NB4 (cell line): ENCODE measurements around the gene NUB1.

ENCODE experiments used
- MYC ChIP-seq: IDR thresholded peaks from 2 replicates; pipeline ENCODE4 v1.6.1; 2011; ENCODE audit warnings: low read depth, low read length
- POLR2A ChIP-seq: IDR thresholded peaks from 2 replicates; pipeline ENCODE4 v1.6.1; 2011; ENCODE audit warnings: mild to moderate bottlenecking; ENCODE audit not compliant: insufficient read length; ENCODE audit errors: extremely low read depth
- TF ChIP-seq, protein P1 (sequence below): IDR thresholded peaks from one replicate; pipeline ENCODE4 v1.5.1; 2012; ENCODE audit warnings: low read depth, low read length
- TF ChIP-seq, protein P2 (sequence below): IDR thresholded peaks from 2 replicates; pipeline ENCODE4 v1.6.1; 2011; ENCODE audit warnings: low read depth, low read length

DNA sequence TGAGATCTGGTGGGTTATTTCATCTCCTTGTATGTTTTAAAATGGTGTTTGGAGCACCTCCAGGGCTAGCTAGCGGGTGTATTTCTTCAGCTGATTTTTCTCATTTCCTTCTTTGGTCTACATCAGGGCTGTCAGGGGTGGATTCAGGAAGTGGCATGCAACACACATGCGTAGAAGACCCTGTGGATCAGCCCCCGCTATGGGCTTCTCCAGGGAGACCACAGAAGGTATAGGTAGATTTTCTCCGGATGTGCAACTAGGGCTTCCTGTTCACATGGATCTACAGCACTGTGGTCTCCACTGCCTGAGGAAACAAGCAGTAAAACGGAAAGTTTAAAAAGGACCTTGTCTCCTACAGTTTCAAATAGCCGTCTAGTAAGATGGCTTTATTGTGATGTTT is 10.4 kb downstream of the NUB1 start:
- TF ChIP-seq, protein P1, sequence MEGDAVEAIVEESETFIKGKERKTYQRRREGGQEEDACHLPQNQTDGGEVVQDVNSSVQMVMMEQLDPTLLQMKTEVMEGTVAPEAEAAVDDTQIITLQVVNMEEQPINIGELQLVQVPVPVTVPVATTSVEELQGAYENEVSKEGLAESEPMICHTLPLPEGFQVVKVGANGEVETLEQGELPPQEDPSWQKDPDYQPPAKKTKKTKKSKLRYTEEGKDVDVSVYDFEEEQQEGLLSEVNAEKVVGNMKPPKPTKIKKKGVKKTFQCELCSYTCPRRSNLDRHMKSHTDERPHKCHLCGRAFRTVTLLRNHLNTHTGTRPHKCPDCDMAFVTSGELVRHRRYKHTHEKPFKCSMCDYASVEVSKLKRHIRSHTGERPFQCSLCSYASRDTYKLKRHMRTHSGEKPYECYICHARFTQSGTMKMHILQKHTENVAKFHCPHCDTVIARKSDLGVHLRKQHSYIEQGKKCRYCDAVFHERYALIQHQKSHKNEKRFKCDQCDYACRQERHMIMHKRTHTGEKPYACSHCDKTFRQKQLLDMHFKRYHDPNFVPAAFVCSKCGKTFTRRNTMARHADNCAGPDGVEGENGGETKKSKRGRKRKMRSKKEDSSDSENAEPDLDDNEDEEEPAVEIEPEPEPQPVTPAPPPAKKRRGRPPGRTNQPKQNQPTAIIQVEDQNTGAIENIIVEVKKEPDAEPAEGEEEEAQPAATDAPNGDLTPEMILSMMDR = no peak
- TF ChIP-seq POLR2A (no peak), MYC (no peak)
- TF ChIP-seq, protein P2, sequence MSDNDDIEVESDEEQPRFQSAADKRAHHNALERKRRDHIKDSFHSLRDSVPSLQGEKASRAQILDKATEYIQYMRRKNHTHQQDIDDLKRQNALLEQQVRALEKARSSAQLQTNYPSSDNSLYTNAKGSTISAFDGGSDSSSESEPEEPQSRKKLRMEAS = no peak
